Hematopoietic multipotent progenitor cell treated with erythropoietin and hydrocortisone succinate and interleukin-3 and kit ligand, for 6 days (in vitro differentiated cells): ENCODE measurements around the gene GDA.
A peak's percentile ranks its signal among the peaks of the same experiment; 100 is the strongest.
"Not testable (repeated sequence)": the region's sequence is repeated elsewhere in the genome, so short reads cannot be mapped to it uniquely, and the experiment has no call there.

Experiments
- DNase-seq: peaks from one replicate; pipeline ENCODE4 v3.0.0-alpha.2; 2015

Gene GDA

DNA sequence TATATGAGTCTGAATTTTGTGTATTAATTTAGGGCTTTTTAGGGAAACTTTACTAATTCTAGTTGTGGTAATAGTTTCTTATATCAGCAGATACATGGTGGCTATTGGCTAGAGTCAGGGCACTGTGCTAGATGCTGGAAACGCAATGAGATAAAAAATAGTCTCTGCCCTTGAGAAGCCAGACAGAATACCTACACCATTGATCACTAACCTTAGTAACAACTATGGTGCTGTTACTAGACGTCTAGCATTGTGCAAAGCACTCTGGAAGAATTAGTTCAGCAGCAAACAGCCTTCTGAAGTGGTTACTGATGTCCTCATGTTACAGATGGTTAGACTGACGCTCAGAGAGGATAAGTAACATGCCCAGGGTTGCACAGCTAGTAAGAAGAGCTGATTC lies 61.8 kb downstream of the GDA start:
- DNase-seq = no peak

- no peak for DNase-seq
Observed at GRCh38 chr9:72213906-72214305, 64.7 kb downstream of the GDA start.

DNA sequence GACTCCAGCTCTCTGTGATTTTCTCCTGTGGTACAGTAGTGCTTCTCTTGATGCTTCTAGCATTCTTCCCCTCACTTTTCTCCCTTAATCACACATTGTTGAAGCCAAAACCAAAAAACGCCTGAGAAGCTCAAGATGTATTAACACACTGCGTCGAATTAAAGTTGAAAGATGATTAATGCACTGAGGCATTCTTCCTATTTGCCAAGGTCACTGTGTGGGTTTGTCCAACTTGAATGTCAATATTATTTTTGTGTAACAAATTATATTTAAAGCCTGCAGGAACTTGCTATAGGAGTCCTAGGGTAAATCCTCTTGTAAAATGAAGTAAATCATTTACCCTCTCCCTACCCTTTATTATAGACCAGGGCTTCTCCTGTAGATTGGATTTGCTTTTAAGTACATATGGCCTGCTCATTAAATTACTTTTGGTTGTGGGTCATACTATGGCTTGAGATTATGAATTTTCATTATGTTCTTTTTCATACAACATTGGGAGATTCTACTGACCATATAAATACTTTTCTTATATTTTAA lies 68.1 kb downstream of the GDA start:
- no peak for DNase-seq

GRCh38 chr9:72220589-72220988 lies 71.3 kb downstream of the GDA start:
- no peak for DNase-seq

DNA sequence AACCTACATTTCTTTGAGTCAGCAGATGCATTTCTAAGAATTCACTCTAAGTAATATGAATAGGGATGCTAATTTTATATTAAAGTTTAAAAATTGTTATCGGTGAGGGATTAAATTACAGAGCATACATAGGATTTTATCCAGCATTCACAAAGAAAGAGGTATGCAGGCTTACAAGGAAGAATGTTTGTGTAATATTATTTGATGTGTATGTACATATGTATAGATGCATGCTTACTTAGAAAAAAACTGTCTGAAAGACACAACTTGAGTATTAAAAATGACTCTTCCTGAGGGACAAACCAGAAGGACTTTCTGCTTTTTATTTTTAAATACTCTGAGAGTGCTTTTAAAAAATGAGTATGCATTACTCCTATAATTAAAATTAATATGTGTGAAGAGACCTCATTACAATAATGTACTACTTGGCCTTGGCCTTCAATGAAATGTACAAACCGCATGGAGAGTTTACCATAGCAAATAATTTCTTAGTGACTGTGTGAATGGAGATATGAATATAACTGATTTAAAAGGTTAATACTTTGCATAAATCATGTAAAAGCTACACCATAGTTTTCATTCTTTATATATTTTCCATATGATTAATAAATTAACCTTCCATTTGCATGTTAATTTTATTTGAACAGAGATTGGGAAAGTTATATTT lies 77.0 kb downstream of the GDA start:
- no peak for DNase-seq

DNA sequence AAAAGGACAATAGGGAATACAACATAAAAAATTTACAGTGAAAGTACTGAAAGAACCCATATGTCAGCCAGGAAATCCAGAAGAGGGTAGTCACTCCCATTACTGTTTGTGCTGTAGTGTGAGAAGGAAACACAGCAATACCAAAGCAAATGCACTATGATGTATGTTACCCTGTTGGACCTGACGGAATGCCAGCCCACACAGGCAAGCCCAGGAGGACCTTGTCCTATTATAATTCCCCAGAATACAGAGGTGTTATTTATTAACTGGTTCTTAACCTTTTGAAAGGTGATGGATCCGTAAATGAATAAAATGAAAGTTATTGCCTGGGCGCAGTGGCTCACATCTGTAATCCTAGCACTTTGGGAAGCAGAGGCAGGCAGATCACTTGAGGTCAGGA lies 79.0 kb downstream of the GDA start:
- DNase-seq = no peak

- DNase-seq = no peak
Observed at GRCh38 chr9:72232778-72233177, 83.5 kb downstream of the GDA start.

GRCh38 chr9:72247549-72247948 lies 98.3 kb downstream of the GDA start:
- DNase-seq = no peak

DNA sequence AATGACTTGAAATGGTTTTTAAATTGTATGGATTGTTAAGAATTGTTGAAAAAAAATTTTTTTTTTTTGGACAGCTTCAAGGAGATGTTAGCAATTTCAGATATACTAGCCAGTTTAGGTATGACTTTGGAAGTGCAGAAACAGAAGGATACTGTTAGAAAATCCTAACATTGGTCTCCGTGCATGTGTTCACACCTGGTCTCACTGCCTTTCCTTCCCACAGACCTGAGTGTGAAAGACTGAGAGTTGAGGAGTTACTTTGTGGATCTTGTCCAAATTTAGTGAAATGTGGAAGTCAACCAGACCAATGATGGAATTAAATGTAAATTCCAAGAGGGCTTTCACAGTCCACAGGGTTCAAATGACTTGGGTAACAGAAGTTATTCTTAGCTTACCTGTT lies 102.3 kb downstream of the GDA start:
- no peak for DNase-seq

GRCh38 chr9:72254901-72255545 lies 105.8 kb downstream of the GDA start:
- no peak for DNase-seq

GRCh38 chr9:72255569-72255968 lies 106.3 kb downstream of the GDA start:
- DNase-seq = no peak

- no peak for DNase-seq
Observed at GRCh38 chr9:72256931-72257330, 107.7 kb downstream of the GDA start.

DNA sequence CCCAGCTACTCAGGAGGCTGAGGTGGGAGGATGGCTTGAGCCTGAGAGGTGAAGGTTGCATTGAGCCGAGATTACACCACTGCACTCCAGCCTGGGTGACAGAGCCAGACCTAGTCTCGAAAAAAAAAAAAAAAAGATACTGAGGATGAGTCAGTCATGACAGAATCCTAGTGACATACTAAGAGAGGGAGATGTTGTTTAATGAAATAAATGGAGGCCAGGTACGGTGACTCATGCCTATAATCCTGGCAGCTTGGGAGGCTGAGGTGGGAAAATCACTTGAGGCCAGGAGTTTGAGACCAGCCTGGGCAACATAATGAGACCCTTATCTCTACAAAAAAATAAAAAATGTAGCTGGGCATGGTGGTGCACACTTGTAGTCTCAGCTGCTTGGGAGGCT lies 108.6 kb downstream of the GDA start:
- DNase-seq = no peak

- DNase-seq = no peak
Observed at GRCh38 chr9:72262063-72262462, 112.8 kb downstream of the GDA start.

DNA sequence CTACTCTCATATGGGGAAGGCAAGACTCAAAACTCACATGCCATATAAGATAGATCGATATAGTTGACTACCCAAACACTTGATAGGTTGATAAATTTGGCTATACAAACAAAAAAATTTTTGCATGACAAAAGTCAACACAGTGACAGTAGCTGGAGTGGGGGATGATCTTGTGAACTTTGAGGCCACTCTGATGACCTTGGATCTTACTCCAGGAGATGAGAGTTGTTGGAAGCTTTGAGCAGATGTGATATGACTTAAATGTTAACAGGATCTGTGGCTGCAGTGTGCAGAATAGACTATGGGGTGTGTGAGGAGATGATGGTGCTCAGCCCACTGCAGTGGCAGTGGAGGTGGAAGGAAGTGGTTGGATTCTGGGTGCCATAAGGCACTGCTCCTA lies 114.3 kb downstream of the GDA start:
- no peak for DNase-seq

DNA sequence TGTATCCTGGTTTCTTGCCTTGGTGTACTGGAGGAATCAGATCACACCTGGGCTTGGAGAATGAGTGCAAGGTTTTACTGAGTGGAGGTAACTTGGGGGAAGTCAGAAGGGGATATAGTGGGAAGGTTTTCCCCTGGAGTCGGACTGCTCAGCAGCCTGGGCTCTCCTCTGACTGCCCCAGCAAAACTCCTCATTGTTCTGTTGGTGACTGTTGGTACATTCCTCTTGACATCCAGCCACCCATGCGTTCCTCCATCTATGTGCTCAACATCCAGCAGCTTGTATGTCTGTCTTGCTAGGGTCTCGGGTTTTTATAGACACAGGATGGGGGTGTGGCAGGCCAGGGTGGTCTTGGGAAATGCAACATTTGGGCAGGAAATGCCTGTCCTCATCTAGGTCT lies 119.7 kb downstream of the GDA start:
- no peak for DNase-seq

GRCh38 chr9:72270359-72270758 lies 121.1 kb downstream of the GDA start:
- not testable (repeated sequence) for DNase-seq

- DNase-seq = peak; percentile 82
Observed at GRCh38 chr9:72271613-72272478, 122.6 kb downstream of the GDA start.

DNA sequence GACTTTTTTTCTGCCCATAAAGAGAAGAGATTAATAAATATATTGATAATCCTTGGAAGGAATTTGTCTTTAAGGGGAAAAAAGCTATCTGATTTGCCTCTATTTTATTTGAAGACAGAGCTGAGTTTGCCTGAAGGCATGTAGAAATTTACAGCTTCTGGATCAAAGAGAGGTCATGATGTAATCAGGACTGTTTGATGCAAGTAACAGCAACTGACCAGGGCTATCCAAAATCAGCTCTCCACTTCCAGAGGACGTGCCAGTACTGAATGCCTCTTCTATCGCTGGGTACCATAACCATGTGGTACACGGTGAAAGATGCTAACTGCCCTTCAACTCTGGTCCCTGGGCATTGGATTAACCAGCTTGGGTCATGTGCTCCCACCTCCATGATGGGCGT lies 125.2 kb downstream of the GDA start:
- DNase-seq = no peak

- DNase-seq = no peak
Observed at GRCh38 chr9:72274916-72275315, 125.7 kb downstream of the GDA start.

DNA sequence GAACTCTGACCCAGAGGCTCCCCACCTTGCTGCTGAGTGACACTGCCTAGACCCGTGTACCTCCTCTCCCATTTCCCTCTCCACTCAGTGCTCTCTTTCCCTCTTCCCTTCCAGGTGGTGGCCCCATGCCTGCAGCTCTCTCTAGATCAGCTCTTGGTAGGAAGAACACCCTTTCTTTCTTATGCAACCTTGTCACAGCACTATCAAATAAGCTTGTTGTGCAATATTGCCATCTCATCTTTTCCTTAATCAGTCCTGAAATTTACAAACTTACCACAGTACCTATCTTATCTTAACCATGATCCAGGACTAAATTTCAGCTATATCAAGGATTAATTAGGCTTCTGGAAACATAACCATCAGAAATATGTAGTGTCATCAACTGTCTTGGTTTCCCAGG lies 127.2 kb downstream of the GDA start:
- DNase-seq = peak; percentile 13

DNA sequence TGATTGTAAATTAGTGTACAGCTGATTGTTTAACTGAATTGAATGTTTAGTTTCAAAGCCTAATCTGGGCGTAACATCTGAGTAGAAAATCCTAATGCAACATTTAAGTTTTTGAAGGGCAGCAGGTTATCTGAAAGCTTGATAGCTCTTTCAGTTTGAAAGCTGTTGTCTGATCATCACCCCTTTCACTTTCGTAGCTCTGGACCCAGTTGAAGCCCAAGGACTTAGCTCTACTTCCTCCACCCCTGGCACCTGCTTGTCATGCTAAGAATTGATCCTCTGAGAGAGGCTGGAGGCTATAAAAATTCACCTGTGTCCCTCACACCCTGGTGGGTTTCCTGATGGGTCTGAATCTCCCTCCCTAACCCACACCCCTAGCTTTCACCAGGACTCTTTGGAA lies 129.7 kb downstream of the GDA start:
- DNase-seq = no peak

DNA sequence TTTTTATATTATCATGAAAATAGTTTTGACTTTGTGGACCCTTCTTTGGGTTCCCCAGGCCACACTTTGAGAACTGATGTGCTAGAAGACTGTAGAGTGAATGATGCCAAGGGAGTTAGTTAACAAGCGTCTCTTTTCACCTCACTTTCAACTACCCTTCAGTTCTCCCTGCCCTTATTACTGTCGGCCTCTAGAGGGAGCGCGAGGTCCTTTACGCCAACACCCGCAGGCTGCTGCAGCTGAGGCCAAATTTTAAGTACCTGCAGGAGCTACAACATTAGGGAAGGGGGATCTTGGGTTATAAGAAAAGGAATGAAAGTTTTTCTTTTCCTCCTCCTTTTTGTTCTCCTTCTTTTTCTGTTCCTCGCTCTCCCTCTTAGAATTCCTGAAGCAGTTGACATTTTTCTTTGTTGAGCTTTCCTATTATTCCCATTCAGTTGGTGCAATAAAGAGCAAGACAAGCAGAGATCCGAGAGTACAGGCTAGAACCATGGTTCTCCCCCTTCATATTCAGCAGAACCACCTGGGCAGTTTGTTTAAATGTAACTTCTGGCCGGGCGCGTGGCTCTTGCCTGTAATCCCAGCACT lies 131.8 kb downstream of the GDA start:
- DNase-seq = peak; percentile 78
